Central memory CD8-positive, alpha-beta T cell (primary cell): ENCODE results near the gene CYGB.

ENCODE experiments used
- ATAC-seq: fragments of 150-1000 bp; cut with Tn5 transposase; replicated peaks from 2 replicates; pipeline ENCODE4 v1.10.0; 2022; ENCODE audit warnings: mild to moderate bottlenecking, moderate FRiP score, moderate number of reproducible peaks; ENCODE audit not compliant: poor library complexity, severe bottlenecking; ENCODE audit errors: extremely low read depth
- DNase-seq, 2 donors: peaks; one replicate each; pipeline ENCODE4 v3.0.0; 2021; ENCODE audit warnings: low spot score in 2 of 2
- H3K27ac Mint-ChIP-seq: one replicate; pipeline ENCODE4 v1.8.0; 2022; ENCODE audit warnings: low read depth, mild to moderate bottlenecking, moderate library complexity, mixed read lengths
- H3K27me3 Mint-ChIP-seq: one replicate; pipeline ENCODE4 v1.8.0; 2022; ENCODE audit warnings: mixed read lengths
- H3K36me3 Mint-ChIP-seq: one replicate; pipeline ENCODE4 v1.8.0; 2022; ENCODE audit warnings: mild to moderate bottlenecking, moderate library complexity, mixed read lengths; ENCODE audit not compliant: insufficient read depth
- H3K4me1 Mint-ChIP-seq: one replicate; pipeline ENCODE4 v1.8.0; 2022; ENCODE audit warnings: mixed read lengths
- H3K4me3 Mint-ChIP-seq: one replicate; pipeline ENCODE4 v1.8.0; 2022; ENCODE audit warnings: mild to moderate bottlenecking, moderate library complexity, mixed read lengths
- H3K9me3 Mint-ChIP-seq: one replicate; pipeline ENCODE4 v1.8.0; 2022; ENCODE audit warnings: mixed read lengths

CYGB gene

GRCh38 chr17:76492123-76492988 lies 45.2 kb downstream of the CYGB start:
- H3K4me3 Mint-ChIP-seq, result peak overlapping the region; percentile 94
- peaks cover 45% of the 10 kb centered on the region for H3K4me1 Mint-ChIP-seq
- no peaks in the 10 kb centered on the region for H3K9me3 Mint-ChIP-seq
- H3K27ac Mint-ChIP-seq, result peak overlapping the region; percentile 95
- H3K27me3 Mint-ChIP-seq, result no peaks in the 10 kb centered on the region
- peaks cover 9% of the 10 kb centered on the region for H3K36me3 Mint-ChIP-seq
- ATAC-seq (no peak), DNase-seq (no peak)

GRCh38 chr17:76491271-76492122 lies 46.0 kb downstream of the CYGB start:
- Mint-ChIP-seq H3K4me3 (peak overlapping the region; percentile 94), H3K27ac (peak overlapping the region; percentile 95), H3K36me3 (peaks cover 12% of the 10 kb centered on the region), H3K27me3 (no peaks in the 10 kb centered on the region), H3K9me3 (no peaks in the 10 kb centered on the region), H3K4me1 (peaks cover 37% of the 10 kb centered on the region)
- ATAC-seq (no peak), DNase-seq (no peak)

DNA sequence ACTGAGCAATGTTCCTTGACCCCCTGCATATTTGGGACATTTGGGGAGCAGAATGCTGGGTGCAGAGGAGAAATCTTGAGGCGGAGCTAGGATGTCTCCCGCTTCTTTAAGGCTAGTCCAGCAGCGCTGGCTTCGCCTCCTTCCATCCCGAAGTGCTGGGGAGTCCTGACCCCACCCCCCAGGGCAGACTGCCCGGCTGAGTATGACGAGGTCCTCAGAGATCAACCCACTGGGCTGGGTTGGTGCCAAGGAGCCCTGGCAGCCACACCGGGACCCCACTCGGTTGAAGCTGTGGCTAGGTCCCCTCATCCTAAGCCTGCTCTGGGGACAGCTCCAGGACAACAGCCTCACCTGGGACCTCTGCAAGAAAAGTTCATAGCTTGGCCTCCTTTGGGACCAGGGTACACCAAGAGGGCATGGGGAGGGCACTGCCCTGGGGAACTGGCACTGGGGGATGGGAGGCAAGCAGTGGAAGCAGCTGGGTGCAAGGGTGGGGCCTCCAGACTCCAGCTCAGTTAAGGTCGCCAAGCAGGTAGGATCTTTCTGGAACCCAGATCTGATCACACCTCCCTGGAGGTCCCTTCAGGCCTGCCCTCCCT lies 47.3 kb downstream of the CYGB start:
- Mint-ChIP-seq H3K4me3 (no peak overlapping the region), H3K27me3 (no peaks in the 10 kb centered on the region), H3K9me3 (no peaks in the 10 kb centered on the region), H3K36me3 (peaks cover 13% of the 10 kb centered on the region), H3K4me1 (peaks cover 43% of the 10 kb centered on the region), H3K27ac (peak overlapping the region; percentile 95)
- DNase-seq (no peak), ATAC-seq (no peak)

DNA sequence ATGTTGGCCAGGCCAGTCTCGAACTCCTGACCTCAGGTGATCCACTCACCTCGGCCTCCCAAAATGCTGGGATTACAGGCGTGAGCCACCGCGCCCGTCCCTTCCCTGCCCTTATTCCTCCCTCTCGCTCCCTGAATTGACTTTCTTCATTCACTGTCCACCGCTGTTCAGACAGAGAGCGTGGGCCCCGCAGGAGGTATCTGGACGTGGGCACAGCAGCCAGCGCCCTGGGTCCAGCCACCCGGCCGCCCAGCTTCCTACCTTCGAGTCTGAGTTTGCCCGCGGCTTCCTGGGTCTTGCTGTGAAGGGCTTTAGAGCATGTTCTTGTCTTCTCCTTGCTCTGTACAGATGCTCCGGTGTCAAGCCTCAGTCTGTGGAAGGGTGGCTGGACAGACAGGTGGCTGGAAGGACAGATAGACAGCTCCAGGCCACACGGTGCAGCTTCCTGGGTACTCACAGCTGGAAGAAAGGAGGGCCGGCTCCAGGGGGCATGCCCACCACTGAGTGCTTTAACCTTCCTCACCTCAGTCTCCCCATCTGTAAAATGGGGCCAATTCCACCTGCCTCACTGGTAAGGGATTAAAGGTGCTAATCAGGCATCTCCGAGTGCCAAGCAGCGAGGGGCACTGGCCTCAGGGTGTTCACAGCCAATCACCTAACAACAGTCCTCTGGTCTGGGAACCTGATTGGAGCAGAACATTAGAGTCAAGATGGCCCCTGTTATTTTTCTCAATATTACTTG lies 49.9 kb downstream of the CYGB start:
- Mint-ChIP-seq H3K36me3 (peaks cover 14% of the 10 kb centered on the region), H3K9me3 (no peaks in the 10 kb centered on the region), H3K4me3 (no peak overlapping the region), H3K27me3 (no peaks in the 10 kb centered on the region), H3K4me1 (peaks cover 35% of the 10 kb centered on the region), H3K27ac (no peak overlapping the region)
- DNase-seq (no peak), ATAC-seq (no peak)

GRCh38 chr17:76485569-76485968 lies 51.9 kb downstream of the CYGB start:
- H3K36me3 Mint-ChIP-seq, result peaks cover 25% of the 10 kb centered on the region
- DNase-seq (no peak), ATAC-seq (no peak)
- no peak overlapping the region for H3K27ac Mint-ChIP-seq
- no peak overlapping the region for H3K4me3 Mint-ChIP-seq
- no peaks in the 10 kb centered on the region for H3K27me3 Mint-ChIP-seq
- no peaks in the 10 kb centered on the region for H3K9me3 Mint-ChIP-seq
- H3K4me1 Mint-ChIP-seq, result peaks cover 27% of the 10 kb centered on the region

GRCh38 chr17:76484228-76484725 lies 53.2 kb downstream of the CYGB start:
- peaks cover 24% of the 10 kb centered on the region for H3K4me1 Mint-ChIP-seq
- H3K27me3 Mint-ChIP-seq, result no peaks in the 10 kb centered on the region
- H3K36me3 Mint-ChIP-seq, result peaks cover 32% of the 10 kb centered on the region
- DNase-seq (no peak), ATAC-seq (no peak)
- no peak overlapping the region for H3K4me3 Mint-ChIP-seq
- peak overlapping the region; percentile 58 for H3K27ac Mint-ChIP-seq
- no peaks in the 10 kb centered on the region for H3K9me3 Mint-ChIP-seq

- H3K36me3 Mint-ChIP-seq, result peaks cover 25% of the 10 kb centered on the region
- no peak overlapping the region for H3K4me3 Mint-ChIP-seq
- H3K27me3 Mint-ChIP-seq, result no peaks in the 10 kb centered on the region
- no peaks in the 10 kb centered on the region for H3K9me3 Mint-ChIP-seq
- DNase-seq (no peak), ATAC-seq (peak; percentile 14)
- H3K27ac Mint-ChIP-seq, result peak overlapping the region; percentile 58
- peaks cover 24% of the 10 kb centered on the region for H3K4me1 Mint-ChIP-seq
These were observed 56.3 kb downstream of the CYGB start for GRCh38 chr17:76481071-76481655.

DNA sequence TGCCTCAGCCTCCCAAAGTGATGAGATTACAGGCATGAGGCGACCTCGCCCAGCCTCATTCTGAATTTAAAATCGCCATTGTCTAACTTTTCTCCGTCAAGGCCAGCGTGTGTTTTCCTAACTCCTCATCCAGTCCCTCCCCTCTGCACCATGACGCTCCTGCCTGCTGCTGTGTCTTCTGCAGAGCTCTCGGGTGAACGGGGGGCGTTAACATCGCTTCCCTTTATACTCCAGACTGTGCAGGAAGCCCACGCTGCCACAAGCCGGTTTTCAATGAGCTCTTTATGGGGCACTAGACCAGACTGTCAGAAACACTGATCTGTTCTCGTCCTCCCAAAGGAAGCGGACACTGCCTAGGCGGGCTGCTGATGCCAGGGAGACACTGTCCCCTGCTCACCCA lies 56.9 kb downstream of the CYGB start:
- Mint-ChIP-seq H3K27ac (peak overlapping the region; percentile 38), H3K27me3 (no peaks in the 10 kb centered on the region), H3K4me1 (peaks cover 20% of the 10 kb centered on the region), H3K4me3 (no peak overlapping the region), H3K36me3 (peaks cover 25% of the 10 kb centered on the region), H3K9me3 (no peaks in the 10 kb centered on the region)
- ATAC-seq (no peak), DNase-seq (no peak)

GRCh38 chr17:76479515-76480060 lies 57.9 kb downstream of the CYGB start:
- DNase-seq (no peak), ATAC-seq (no peak)
- Mint-ChIP-seq H3K9me3 (no peaks in the 10 kb centered on the region), H3K4me3 (no peak overlapping the region), H3K36me3 (peaks cover 28% of the 10 kb centered on the region), H3K27me3 (no peaks in the 10 kb centered on the region), H3K4me1 (peaks cover 16% of the 10 kb centered on the region), H3K27ac (peak overlapping the region; percentile 38)

DNA sequence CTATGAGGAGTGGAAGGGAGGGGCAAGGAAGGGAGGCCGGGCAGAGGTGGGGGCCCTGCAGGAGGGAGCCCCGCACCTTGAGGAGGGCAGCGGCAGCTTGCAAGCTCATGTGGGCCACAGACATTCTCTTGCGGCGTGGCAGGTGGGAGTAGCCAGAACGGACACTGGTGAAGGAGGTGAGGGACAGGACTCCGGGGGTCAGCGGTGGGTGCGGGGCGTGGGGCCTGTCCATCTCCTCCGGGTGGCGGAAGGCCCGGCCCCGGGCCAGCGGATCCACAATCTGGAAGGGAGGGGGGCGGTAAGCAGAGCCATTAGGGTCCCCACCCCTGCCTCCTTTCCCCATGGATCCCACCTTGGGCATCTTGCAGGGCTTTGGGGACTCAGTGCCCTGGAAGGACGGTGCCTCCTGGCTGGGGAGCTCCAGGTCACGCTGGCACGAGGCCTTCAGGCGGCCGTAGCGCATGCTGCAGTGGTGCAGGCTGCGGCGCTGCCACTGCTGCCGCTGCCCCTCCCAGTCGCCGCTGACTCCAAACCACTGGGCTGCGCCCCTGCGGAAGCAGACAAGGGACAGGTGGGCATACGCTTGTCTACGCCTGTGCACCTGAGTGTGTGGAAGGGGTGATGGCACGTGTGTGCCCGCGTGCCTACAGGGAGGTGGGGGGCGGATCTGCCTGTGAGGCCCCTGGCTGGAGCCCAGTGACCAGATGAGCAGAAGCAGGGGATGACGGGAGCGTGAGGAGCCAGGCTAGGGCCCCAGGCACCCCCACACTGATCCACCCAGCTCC lies 58.6 kb downstream of the CYGB start:
- ATAC-seq (no peak), DNase-seq (no peak)
- Mint-ChIP-seq H3K9me3 (no peaks in the 10 kb centered on the region), H3K27me3 (no peaks in the 10 kb centered on the region), H3K36me3 (peaks cover 27% of the 10 kb centered on the region), H3K4me3 (no peak overlapping the region), H3K4me1 (peaks cover 12% of the 10 kb centered on the region), H3K27ac (no peak overlapping the region)

GRCh38 chr17:76478097-76478496 lies 59.4 kb downstream of the CYGB start:
- H3K4me3 Mint-ChIP-seq, result no peak overlapping the region
- no peaks in the 10 kb centered on the region for H3K27me3 Mint-ChIP-seq
- peaks cover 29% of the 10 kb centered on the region for H3K36me3 Mint-ChIP-seq
- no peaks in the 10 kb centered on the region for H3K9me3 Mint-ChIP-seq
- H3K4me1 Mint-ChIP-seq, result peaks cover 12% of the 10 kb centered on the region
- DNase-seq, result no peak
- ATAC-seq, result no peak
- H3K27ac Mint-ChIP-seq, result peak overlapping the region; percentile 69
